Natural killer cell (primary cell): ENCODE measurements around the gene ZNF467. TPM values are rescaled to one million over a fixed set of nuclear protein-coding genes. Genes with fewer than 3 reads are reported as not detected.
A peak's percentile ranks its signal among the peaks of the same experiment; 100 is the strongest.

ENCODE experiments used
- ATAC-seq, 3 donors: fragments of 150-1000 bp in 2 of 3; fragments of 200-7000 bp in 1 of 3; cut with Tn5 transposase; 1 replicate in 1 of 3; 2 replicates in 2 of 3; pipeline ENCODE4 v1.10.0; 2021; ENCODE audit warnings: mild to moderate bottlenecking in 2 of 3, moderate library complexity in 2 of 3
- DNase-seq, 2 donors: peaks; one replicate each; pipeline versions ENCODE4 v3.0.0 to v3.0.0-alpha.2; 2013 to 2021; ENCODE audit warnings: mixed read lengths in 1 of 2
- H3K27ac ChIP-seq: one replicate; pipeline ENCODE4 v1.5.1; 2013; ENCODE audit warnings: mild to moderate bottlenecking, low read length
- H3K27me3 ChIP-seq: one replicate; pipeline ENCODE4 v1.6.1; 2013; ENCODE audit warnings: low read length; ENCODE audit not compliant: control insufficient read depth, insufficient read depth
- H3K36me3 ChIP-seq: one replicate; pipeline ENCODE4 v1.6.1; 2013; ENCODE audit warnings: low read length; ENCODE audit not compliant: control insufficient read depth, insufficient read depth
- H3K4me1 ChIP-seq: one replicate; pipeline ENCODE4 v1.6.1; 2013; ENCODE audit warnings: low read length; ENCODE audit not compliant: control insufficient read depth, insufficient read depth
- H3K4me3 ChIP-seq: one replicate; pipeline ENCODE4 v1.5.1; 2013; ENCODE audit warnings: low read length
- H3K9me3 ChIP-seq: one replicate; pipeline ENCODE4 v1.6.1; 2013; ENCODE audit warnings: low read length; ENCODE audit not compliant: control insufficient read depth, insufficient read depth
- H3K27ac Mint-ChIP-seq, 2 donors: one replicate each; pipeline ENCODE4 v1.8.0; 2022; ENCODE audit warnings: mild to moderate bottlenecking in 2 of 2, mixed read lengths in 2 of 2, moderate library complexity in 1 of 2
- H3K27me3 Mint-ChIP-seq, 2 donors: one replicate each; pipeline ENCODE4 v1.8.0; 2022; ENCODE audit warnings: low read depth in 2 of 2, mixed read lengths in 2 of 2
- H3K36me3 Mint-ChIP-seq: one replicate; pipeline ENCODE4 v1.8.0; 2022; ENCODE audit warnings: mixed read lengths
- H3K4me1 Mint-ChIP-seq, 2 donors: one replicate each; pipeline ENCODE4 v1.8.0; 2022; ENCODE audit warnings: mixed read lengths in 2 of 2
- H3K4me3 Mint-ChIP-seq: one replicate; pipeline ENCODE4 v1.8.0; 2022; ENCODE audit warnings: mild to moderate bottlenecking, moderate library complexity, mixed read lengths
- H3K9me3 Mint-ChIP-seq, 2 donors: one replicate each; pipeline ENCODE4 v1.8.0; 2022; ENCODE audit warnings: mixed read lengths in 2 of 2
- CTCF ChIP-seq: fragments of 200-600 bp; IDR thresholded peaks from one replicate; pipeline ENCODE4 v1.8.0; 2022; ENCODE audit warnings: antibody characterized with exemption
- WGBS: methylation state at CpG from one replicate; pipeline ENCODE4 v1.1.7; 2013; ENCODE audit warnings: missing lambda C conversion rate; ENCODE audit not compliant: insufficient coverage; 5-methylcytosine and 5-hydroxymethylcytosine counted together
- intact Hi-C: fragments of 100-400 bp; cut with micrococcal nuclease; formaldehyde crosslinking; loops from one replicate; pipeline ENCODE4 v1.14.2; 2022
- total RNA-seq, 4 donors: library from RNA; stranded (reverse); fragments of 120-200 nt in 1 of 4; gene quantifications; one replicate each; pipeline versions ENCODE4 v1.2.3 to v1.2.4, GENCODE V29; 2013 to 2022

The ZNF467 gene
- total RNA-seq, 3 donors from 2014 or later (not counting 1 experiment from before 2014, with no cell fraction given): 2.8 to 5.4 (median 3.7) TPM

- DNase-seq (no peak), ATAC-seq (no peak)
- peaks cover 8% of the 10 kb centered on the region for H3K36me3 ChIP-seq
- Mint-ChIP-seq H3K36me3 (no peaks in the 10 kb centered on the region), H3K4me3 (no peak overlapping the region), H3K27ac (no peak overlapping the region), H3K9me3 (no peaks in the 10 kb centered on the region), H3K4me1 (no peaks in the 10 kb centered on the region), H3K27me3 (no peaks in the 10 kb centered on the region)
- no peak overlapping the region for H3K27ac ChIP-seq
- no peaks in the 10 kb centered on the region for H3K9me3 ChIP-seq
- no peak for TF ChIP-seq CTCF
- H3K27me3 ChIP-seq: no peaks in the 10 kb centered on the region
- no peaks in the 10 kb centered on the region for H3K4me1 ChIP-seq
- no peak overlapping the region for H3K4me3 ChIP-seq
- 89% methylated on average over 12 of the region's 12 CpGs for WGBS
- intact Hi-C loops: no loop called here
Measured at GRCh38 chr7:149727899-149728476, 45.4 kb downstream of the ZNF467 start.

- Histone ChIP-seq H3K36me3 (peaks cover 12% of the 10 kb centered on the region), H3K9me3 (no peaks in the 10 kb centered on the region), H3K27me3 (no peaks in the 10 kb centered on the region), H3K4me3 (no peak overlapping the region), H3K4me1 (no peaks in the 10 kb centered on the region), H3K27ac (no peak overlapping the region)
- no peaks in the 10 kb centered on the region for H3K9me3 Mint-ChIP-seq
- intact Hi-C loops: no loop called here
- no peak for DNase-seq
- no peaks in the 10 kb centered on the region for H3K36me3 Mint-ChIP-seq
- H3K27me3 Mint-ChIP-seq: no peaks in the 10 kb centered on the region
- ATAC-seq: no peak
- peaks cover 0 to under 1% of the 10 kb centered on the region in 2 donors for H3K4me1 Mint-ChIP-seq
- 94% methylated on average over 13 of the region's 13 CpGs for WGBS
- H3K4me3 Mint-ChIP-seq: no peak overlapping the region
- TF ChIP-seq CTCF: no peak
- H3K27ac Mint-ChIP-seq: peak overlapping the region in 1 of 2 donors; percentile 48
Measured at GRCh38 chr7:149727053-149727898, 46.1 kb downstream of the ZNF467 start.

GRCh38 chr7:149725916-149726315, 47.5 kb downstream of the ZNF467 start:
- no peaks in the 10 kb centered on the region for H3K36me3 Mint-ChIP-seq
- intact Hi-C loops: no loop called here
- H3K27ac ChIP-seq: no peak overlapping the region

More at GRCh38 chr7:149725916-149726315, 47.5 kb downstream of the ZNF467 start:
- no peaks in the 10 kb centered on the region for H3K9me3 ChIP-seq
- no peak for TF ChIP-seq CTCF
- peaks cover 9% of the 10 kb centered on the region for H3K4me1 ChIP-seq
- Mint-ChIP-seq H3K4me3 (no peak overlapping the region), H3K4me1 (peaks cover 8 to 14% of the 10 kb centered on the region in 2 donors), H3K27ac (no peak overlapping the region), H3K9me3 (no peaks in the 10 kb centered on the region), H3K27me3 (no peaks in the 10 kb centered on the region)
- ATAC-seq (no peak), DNase-seq (no peak)
- no peaks in the 10 kb centered on the region for H3K27me3 ChIP-seq
- 85% methylated on average over 6 of the region's 6 CpGs for WGBS
- peaks cover 9% of the 10 kb centered on the region for H3K36me3 ChIP-seq
- no peak overlapping the region for H3K4me3 ChIP-seq
